SK-N-SH (cell line): ENCODE measurements around the gene HOXA6. TPM values are rescaled to one million over a fixed set of nuclear protein-coding genes. Genes with fewer than 3 reads are reported as not detected.

Source experiments
- CTCF ChIA-PET: fragments of 300-600, 350-600 bp; formaldehyde crosslinking; extraction: SDS; loops from one replicate; lab custom pipeline; 2021; lab: Yijun Ruan, JAX
- POLR2A ChIA-PET: fragments of 350-600 bp; sonication (Branson Sonifier 250); formaldehyde crosslinking; extraction: SDS; loops from one replicate; lab custom pipeline; 2020; ENCODE audit warnings: antibody characterized with exemption, inconsistent platforms; lab: Yijun Ruan, JAX
- DNase-seq: peaks from one replicate; pipeline ENCODE4 v3.0.0; 2012
- H2AFZ ChIP-seq: fragments of 200-600 bp; sonication (generic); 2 replicates; pipeline ENCODE4 v1.8.1; 2016; ENCODE audit warnings: antibody characterized with exemption, mild to moderate bottlenecking, low read depth
- H3F3A ChIP-seq: fragments of 200-600 bp; sonication (generic); replicated peaks from 2 replicates; pipeline ENCODE3; 2016; ENCODE audit warnings: antibody characterized with exemption, mild to moderate bottlenecking; ENCODE audit not compliant: insufficient read depth
- H3K27ac ChIP-seq, 2 experiments: fragments of 200-500 bp in 1 of 2; fragments of 200-600 bp in 1 of 2; sonication (Bioruptor generic) in 1 of 2; sonication (generic), shearing (Covaris generic) in 1 of 2; 2 replicates each; pipeline versions ENCODE4 v1.5.1 to v1.6.1; 2014 to 2016; ENCODE audit warnings: low read depth in 2 of 2, inconsistent platforms in 1 of 2, low read length in 1 of 2, mild to moderate bottlenecking in 1 of 2, mixed read lengths in 1 of 2
- H3K27me3 ChIP-seq: fragments of 200-600 bp; sonication (generic), shearing (Covaris generic); 2 replicates; pipeline ENCODE4 v1.6.1; 2016; ENCODE audit warnings: mixed run types; ENCODE audit not compliant: insufficient read depth
- H3K36me3 ChIP-seq, 2 experiments: fragments of 200-500 bp in 1 of 2; fragments of 200-600 bp in 1 of 2; sonication (Bioruptor generic) in 1 of 2; sonication (generic) in 1 of 2; replicated peaks in 1 of 2; 2 replicates each; pipeline versions ENCODE3 to v1.5.1; 2014 to 2016; ENCODE audit warnings: low read length in 1 of 2, mild to moderate bottlenecking in 1 of 2; ENCODE audit not compliant: insufficient read depth in 2 of 2, control insufficient read depth in 1 of 2
- H3K4me1 ChIP-seq, 2 experiments: fragments of 200-500 bp in 1 of 2; fragments of 200-600 bp in 1 of 2; sonication (Bioruptor generic) in 1 of 2; sonication (generic), shearing (Covaris generic) in 1 of 2; 2 replicates each; pipeline versions ENCODE4 v1.5.1 to v1.6.1; 2014 to 2016; ENCODE audit warnings: low read depth in 1 of 2, low read length in 1 of 2, mixed run types in 1 of 2; ENCODE audit not compliant: insufficient read depth in 2 of 2, control insufficient read depth in 1 of 2
- H3K4me2 ChIP-seq: fragments of 200-600 bp; sonication (generic), shearing (Covaris generic); 2 replicates; pipeline ENCODE4 v1.6.1; 2017; ENCODE audit warnings: mixed run types
- H3K4me3 ChIP-seq, 2 experiments: fragments of 200-500 bp in 1 of 2; fragments of 200-600 bp in 1 of 2; sonication (Bioruptor generic) in 1 of 2; sonication (generic), shearing (Covaris generic) in 1 of 2; 2 replicates each; pipeline versions ENCODE4 v1.5.1 to v1.8.1; 2014 to 2016; ENCODE audit warnings: low read depth in 2 of 2, inconsistent platforms in 1 of 2, low read length in 1 of 2, mild to moderate bottlenecking in 1 of 2, mixed read lengths in 1 of 2, moderate library complexity in 1 of 2
- H3K79me2 ChIP-seq: fragments of 200-600 bp; sonication (generic); 2 replicates; pipeline ENCODE4 v1.8.1; 2017; ENCODE audit warnings: mild to moderate bottlenecking; ENCODE audit not compliant: insufficient read depth
- H3K9ac ChIP-seq: fragments of 200-600 bp; sonication (generic); 2 replicates; pipeline ENCODE4 v1.6.1; 2017; ENCODE audit warnings: mixed run types
- H3K9me2 ChIP-seq: fragments of 200-600 bp; sonication (generic); 2 replicates; pipeline ENCODE4 v1.6.1; 2017; ENCODE audit warnings: mixed run types
- H3K9me3 ChIP-seq: fragments of 200-600 bp; sonication (generic); 2 replicates; pipeline ENCODE4 v1.6.1; 2017; ENCODE audit warnings: mixed run types, mild to moderate bottlenecking, moderate library complexity
- H4K20me1 ChIP-seq: fragments of 200-600 bp; sonication (generic); 2 replicates; pipeline ENCODE4 v1.6.1; 2017; ENCODE audit warnings: mild to moderate bottlenecking, mixed run types; ENCODE audit not compliant: insufficient read depth
- EZH2phosphoT487 ChIP-seq: fragments of 200-600 bp; sonication (generic); IDR thresholded peaks from 2 replicates; pipeline ENCODE4 v1.6.1; 2017; ENCODE audit warnings: low read depth, mixed run types, mild to moderate bottlenecking, antibody characterized with exemption, moderate library complexity, borderline replicate concordance
- FOXM1 ChIP-seq: IDR thresholded peaks from 2 replicates; pipeline ENCODE4 v1.4.0; 2012; ENCODE audit warnings: low read depth, mild to moderate bottlenecking
- NRF1 ChIP-seq: IDR thresholded peaks from 2 replicates; pipeline ENCODE4 v1.6.1; 2012; ENCODE audit warnings: low read depth, mild to moderate bottlenecking, low read length
- PBX3 ChIP-seq: IDR thresholded peaks from 2 replicates; pipeline ENCODE4; 2012
- POLR2AphosphoS5 ChIP-seq: IDR thresholded peaks from 2 replicates; pipeline ENCODE4 v1.6.1; 2012; ENCODE audit warnings: low read depth, low read length
- WGBS: methylation state at CpG from one replicate; pipeline ENCODE4 v1.1.6; 2017; ENCODE audit warnings: low lambda C conversion rate; 5-methylcytosine and 5-hydroxymethylcytosine counted together
- polyA plus RNA-seq, 3 experiments: library from polyadenylated mRNA; depleted of rRNA; stranded (reverse); fragments of >200 nt; gene quantifications; 2 replicates each; pipeline ENCODE4 v1.2.3, GENCODE V29; 2012
- TF ChIP-seq, protein P1 (sequence below): fragments of 150-350 bp; IDR thresholded peaks from 2 replicates; pipeline ENCODE4 v1.6.1; 2017; ENCODE audit warnings: antibody characterized with exemption, low read length, low read depth, borderline replicate concordance

HOXA6 gene
- polyA plus RNA-seq, 1 of the 3 experiments (the other 2 are of a cell fraction): not detected

DNA sequence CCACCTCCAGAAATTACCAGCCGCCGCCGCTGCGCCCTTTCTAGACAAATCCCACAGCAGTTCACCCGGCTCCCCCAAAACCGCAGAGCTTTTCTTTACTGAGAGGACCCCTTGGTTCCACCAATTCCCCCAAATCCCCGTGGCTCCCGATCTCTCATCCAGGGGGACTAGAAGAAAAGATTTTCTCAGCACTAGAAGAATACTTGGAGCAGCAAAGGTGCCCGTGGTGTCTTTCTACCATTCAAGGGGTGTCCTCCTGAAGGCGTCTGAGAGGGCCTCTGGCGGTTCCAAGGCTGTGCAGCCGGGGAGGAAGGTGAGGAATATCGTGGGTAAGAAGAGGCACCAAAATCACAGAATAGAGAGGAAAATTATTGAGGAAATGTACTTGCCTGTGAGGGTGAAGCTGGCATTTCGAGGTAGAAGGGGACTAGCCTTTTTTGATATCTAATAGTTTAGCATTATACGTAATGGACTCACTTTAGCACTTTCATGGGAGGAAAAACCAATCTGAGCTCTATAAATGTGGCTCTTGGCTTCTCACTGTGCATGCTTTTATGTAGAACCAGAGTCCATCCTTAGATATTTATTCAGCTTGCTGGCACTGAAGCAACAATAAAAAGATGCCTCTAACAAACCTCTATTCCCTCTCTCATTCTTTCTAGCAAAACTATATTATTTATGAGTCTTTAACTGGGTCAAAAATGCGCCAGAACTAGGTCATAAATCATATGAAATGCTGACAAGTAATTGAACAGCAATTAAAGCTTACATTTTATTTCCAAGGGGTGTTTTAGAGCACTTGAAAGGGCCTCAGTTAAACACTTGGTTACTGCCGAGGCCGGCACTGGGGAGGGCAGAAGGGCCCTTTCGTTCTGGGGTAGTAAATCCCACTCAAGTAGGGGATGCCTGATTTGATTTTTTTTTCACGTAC, 31.3 kb downstream of the HOXA6 start:
- DNase-seq: no peak

DNA sequence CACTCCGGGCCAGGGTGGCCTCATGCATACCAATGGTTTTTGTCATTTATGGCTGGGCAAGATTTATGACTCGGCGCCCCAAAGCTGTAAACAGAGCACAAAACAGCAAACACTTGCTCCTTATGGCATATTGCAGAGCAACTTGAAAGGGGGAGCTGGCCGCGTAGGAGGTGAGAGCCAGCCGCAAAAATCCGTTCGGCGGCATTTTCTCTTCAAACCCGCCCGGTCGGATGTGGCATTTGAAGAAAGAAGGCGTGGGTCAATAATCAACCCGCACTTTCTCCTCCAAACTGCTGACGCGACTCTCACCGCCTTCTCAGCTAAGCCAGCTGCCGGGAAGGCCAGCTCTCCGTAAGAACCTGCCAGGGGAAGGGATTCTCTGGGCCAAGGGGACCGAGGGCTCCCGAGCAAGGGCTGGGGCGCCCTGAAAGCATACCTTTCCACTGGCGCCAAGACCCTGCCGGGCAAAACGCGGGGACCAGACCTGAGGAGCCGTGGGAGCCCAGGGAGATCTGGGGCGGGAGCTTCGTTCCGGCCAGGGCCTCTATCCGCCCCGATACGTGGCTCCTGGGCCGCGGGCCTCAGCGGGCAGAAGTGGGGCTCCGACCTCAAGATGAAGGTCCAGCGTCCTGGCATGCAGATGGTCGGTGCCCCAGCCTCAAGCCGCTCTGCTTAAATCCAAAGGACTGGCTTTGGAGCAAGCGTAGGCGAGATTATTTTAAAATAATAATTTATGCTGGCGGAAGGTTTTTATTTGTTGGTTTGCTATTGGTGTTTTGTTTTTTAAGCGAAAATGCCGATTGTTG, 32.1 kb downstream of the HOXA6 start:
- Histone ChIP-seq H3K4me1 (no peaks in the 10 kb centered on the region; a peak in 1 of 4 replicates), H3K79me2 (no peaks in the 10 kb centered on the region)

More for the DNA sequence above, 31.3 kb downstream of the HOXA6 start:
- Histone ChIP-seq H3K79me2 (no peaks in the 10 kb centered on the region), H3F3A (peaks cover 5% of the 10 kb centered on the region), H3K27ac (no peak overlapping the region), H3K4me1 (no peaks in the 10 kb centered on the region), H3K4me2 (no peak overlapping the region), H3K9ac (no peak overlapping the region), H3K36me3 (no peaks in the 10 kb centered on the region), H4K20me1 (no peaks in the 10 kb centered on the region), H3K27me3 (peaks cover 94% of the 10 kb centered on the region), H2AFZ (no peak overlapping the region), H3K9me3 (no peaks in the 10 kb centered on the region), H3K9me2 (no peaks in the 10 kb centered on the region), H3K4me3 (no peak overlapping the region)
- ChIA-PET POLR2A (no interaction called here), CTCF (interaction anchor here (0.7 to 2.9 kb wide), 10 partner anchors 10 to 946 kb away, joined by 3 to 9 read pairs (median 4); partner anchors contain the start of genes HOXA4 and HOXA5)
- WGBS: 15% methylated on average over 20 of the region's 20 CpGs
- peak; percentile 83; the same call in 1 of the 2 replicates for TF ChIP-seq EZH2phosphoT487
- TF ChIP-seq, protein P1, sequence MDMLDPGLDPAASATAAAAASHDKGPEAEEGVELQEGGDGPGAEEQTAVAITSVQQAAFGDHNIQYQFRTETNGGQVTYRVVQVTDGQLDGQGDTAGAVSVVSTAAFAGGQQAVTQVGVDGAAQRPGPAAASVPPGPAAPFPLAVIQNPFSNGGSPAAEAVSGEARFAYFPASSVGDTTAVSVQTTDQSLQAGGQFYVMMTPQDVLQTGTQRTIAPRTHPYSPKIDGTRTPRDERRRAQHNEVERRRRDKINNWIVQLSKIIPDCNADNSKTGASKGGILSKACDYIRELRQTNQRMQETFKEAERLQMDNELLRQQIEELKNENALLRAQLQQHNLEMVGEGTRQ: no peak
- no peak for TF ChIP-seq POLR2AphosphoS5
- no peak for TF ChIP-seq NRF1
- TF ChIP-seq FOXM1: no peak

More for the DNA sequence above, 32.1 kb downstream of the HOXA6 start:
- H4K20me1 ChIP-seq: no peaks in the 10 kb centered on the region
- H3K36me3 ChIP-seq: no peaks in the 10 kb centered on the region
- no peak overlapping the region for H3K4me2 ChIP-seq
- peaks cover 5% of the 10 kb centered on the region for H3F3A ChIP-seq
- no peak overlapping the region for H2AFZ ChIP-seq
- no peak for DNase-seq
- CTCF ChIA-PET: interaction anchor here (0.8 to 2.2 kb wide), 8 partner anchors 11 to 434 kb away, joined by 3 to 6 read pairs (median 3); partner anchors contain the start of genes HOXA4 and HOXA5
- peaks cover 94% of the 10 kb centered on the region for H3K27me3 ChIP-seq
- H3K9me3 ChIP-seq: no peaks in the 10 kb centered on the region
- POLR2A ChIA-PET: no interaction called here
- no peak overlapping the region for H3K4me3 ChIP-seq
- no peaks in the 10 kb centered on the region for H3K9me2 ChIP-seq
- no peak overlapping the region for H3K27ac ChIP-seq
- WGBS: 10% methylated on average over 45 of the region's 45 CpGs
- H3K9ac ChIP-seq: no peak overlapping the region
- no peak for TF ChIP-seq PBX3
- TF ChIP-seq, protein P1: no peak
- TF ChIP-seq EZH2phosphoT487: 0 out of 2 replicates have a peak, but pooled peaks have one; percentile 5
